DMS 273 treated with DMSO at 0.1 percent for 48 hours (cell line): ENCODE data around the gene MNS1.
"Not testable (repeated sequence)": the region's sequence is repeated elsewhere in the genome, so short reads cannot be mapped to it uniquely, and the experiment has no call there.

ENCODE experiments used
- DNase-seq: peaks from one replicate; lab custom pipeline; 2025; lab: John Stamatoyannopoulos, UW

MNS1 gene

DNA sequence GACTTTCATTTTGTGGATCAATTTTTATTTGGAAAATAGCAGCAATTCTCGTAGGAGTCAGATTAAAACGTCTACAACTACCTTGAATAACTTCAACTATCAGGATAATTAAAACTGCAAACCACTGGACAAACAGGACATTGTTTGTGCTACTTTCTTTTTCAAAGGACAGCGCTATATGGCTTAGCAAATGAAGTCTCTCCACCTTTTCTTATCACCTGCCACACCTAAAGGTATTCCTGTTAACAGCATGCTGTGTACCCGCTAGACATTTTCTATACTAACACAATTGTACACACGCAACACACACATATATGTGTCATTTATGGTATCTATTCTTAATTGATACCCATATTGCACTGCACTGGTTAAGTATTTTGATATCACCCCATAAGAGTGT is 19.2 kb downstream of the MNS1 start:
- DNase-seq, result no peak

DNA sequence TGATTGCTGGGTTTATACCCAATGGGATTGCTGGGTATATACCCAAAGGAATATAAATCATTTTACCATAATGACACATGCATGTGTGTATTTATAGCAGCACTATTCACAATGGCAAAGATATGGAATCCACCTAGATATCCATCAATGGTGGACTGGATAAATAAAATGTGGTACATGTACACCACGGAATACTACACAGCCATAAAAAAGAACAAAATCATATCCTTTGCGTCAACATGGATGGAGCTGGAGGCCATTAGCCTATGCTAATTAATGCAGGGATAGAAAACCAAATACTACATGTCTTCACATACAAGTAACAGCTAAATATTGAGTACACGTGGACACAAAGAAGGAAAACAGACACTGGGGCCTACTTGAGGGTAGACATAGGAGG is 22.6 kb downstream of the MNS1 start:
- no peak for DNase-seq

DNA sequence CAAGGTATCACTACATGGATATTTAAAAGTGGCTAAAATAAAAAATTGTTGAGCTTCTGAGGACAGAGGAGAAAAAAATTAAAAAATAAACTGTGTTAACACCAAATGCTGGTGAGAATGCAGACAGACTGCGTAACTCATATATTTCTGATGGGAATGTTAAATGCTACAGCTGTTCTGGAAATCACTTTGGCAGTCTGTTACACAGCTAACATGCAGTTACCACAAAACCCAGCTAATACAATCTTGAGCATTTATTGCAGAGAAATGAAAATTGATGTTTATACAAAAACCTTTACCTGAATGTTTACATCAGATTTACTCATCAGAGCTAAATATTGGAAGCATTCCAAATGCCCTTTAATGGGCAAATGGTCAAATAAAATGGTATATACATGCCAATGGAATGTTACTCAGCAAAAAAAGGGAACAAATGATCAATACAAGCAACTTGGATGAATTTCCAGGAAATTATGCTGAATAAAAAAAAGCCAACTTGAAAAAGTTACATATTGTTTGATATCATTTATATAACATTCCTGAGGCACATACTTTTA is 24.6 kb downstream of the MNS1 start:
- DNase-seq, result no peak

DNA sequence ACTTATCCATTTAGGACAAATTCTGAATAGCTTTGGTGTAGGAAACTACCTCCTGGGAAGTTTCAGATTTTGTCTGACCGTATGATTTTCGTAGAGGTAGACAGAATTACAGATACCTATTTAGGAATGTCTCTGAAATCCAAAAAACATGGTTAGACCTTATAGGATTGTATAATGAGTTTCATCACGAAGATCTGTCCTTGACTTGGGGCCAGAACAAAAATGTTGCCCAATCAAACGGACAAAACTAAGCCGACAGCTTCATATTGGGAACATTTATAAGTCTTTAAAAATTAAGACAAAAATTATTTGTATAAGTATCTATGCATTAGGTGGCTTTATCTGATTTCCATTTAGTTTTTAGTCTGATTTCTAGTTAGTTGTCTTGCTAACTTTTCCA is 32.6 kb downstream of the MNS1 start:
- DNase-seq, result no peak

DNA sequence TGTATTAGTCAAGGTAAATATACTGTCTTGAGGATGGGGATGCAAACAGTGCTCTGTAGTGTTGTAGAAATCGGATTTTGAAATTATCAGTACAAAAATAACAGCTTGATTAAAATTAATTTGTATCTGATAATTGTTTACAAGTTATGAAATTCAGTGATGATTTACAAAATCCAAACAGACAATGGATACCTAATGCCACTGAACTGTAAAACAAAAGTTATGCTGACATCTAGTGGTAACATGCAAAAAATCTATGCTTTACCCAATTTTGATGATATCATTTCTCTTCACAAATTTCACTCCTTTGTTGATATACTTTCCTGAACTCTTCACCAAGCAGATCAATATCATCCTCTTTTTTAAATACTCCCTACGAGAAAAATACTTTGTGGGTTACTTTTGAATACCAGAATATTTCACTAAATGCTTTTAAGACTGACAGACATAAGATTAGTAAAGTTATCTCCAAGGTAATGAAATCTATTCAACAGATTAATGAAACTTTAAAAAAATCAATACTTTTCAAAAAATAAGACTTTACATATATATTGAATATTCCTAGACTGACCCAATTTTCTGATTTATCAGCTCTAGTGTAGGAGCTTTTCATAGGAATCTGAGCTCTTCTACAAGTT is 36.0 kb downstream of the MNS1 start:
- DNase-seq, result no peak

DNA sequence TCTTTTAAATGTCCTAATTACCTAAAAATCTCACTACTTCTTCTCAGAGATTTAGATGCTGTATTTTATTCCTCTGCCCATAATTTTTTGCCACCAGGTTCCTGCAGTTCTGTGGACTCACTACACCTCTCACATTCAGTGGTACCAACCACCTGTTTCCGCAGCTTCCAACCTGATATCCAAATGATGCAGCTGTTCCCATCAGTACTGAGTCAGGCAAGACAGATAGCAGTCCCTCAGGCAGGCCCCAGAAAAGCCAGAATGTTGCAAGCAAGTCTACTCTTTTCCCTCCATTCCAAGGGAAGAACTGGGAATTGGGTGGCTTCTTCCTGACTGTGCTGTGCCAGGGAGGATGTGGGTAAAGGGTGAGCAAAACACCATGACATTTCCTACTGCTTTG is 39.0 kb downstream of the MNS1 start:
- no peak for DNase-seq

DNA sequence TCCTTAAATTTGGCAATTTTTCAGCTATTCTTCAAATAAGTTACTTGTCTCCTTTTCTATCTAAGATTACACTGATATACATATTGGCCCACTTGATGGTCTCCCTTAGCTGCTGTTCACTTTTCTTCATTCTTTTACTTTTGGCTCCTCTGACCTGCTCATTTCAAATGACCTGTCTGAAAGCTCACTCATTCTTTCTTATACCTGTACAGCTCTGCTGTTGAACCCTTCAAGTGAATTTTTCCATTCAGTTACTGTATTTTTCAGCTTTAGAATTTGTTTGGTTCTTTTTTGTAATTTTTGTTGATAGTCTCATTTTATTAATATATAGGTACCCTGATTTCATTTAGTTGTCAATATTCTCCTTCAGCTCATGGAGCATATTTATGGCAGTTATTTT is 39.7 kb downstream of the MNS1 start:
- DNase-seq, result no peak

DNA sequence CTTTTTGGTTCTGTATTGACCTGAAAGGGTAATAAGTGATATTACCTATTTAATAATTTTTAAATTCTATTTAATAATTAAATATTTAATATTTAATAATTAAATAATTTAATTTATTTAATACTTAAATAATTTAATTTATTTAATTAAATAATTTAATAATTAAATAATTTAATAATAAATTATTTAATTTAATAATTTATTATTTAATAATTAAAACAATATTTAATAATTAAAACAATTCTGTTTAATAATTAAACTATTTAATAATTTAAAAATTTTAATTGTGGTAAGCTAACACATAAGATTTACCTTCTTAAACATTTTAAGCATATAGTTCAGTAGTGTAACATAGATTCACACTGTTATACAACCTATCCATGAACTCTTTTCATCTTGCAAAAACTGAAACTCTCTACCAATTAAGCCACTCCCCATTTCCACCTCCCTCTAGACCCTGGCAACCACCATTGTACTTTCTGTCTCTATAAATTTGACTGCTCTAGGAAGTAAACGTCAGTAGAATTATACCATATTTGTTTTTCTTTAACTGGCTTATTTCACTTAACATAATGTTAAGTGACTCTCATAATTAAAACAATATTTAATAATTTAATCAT is 51.7 kb downstream of the MNS1 start:
- not testable (repeated sequence) for DNase-seq

DNA sequence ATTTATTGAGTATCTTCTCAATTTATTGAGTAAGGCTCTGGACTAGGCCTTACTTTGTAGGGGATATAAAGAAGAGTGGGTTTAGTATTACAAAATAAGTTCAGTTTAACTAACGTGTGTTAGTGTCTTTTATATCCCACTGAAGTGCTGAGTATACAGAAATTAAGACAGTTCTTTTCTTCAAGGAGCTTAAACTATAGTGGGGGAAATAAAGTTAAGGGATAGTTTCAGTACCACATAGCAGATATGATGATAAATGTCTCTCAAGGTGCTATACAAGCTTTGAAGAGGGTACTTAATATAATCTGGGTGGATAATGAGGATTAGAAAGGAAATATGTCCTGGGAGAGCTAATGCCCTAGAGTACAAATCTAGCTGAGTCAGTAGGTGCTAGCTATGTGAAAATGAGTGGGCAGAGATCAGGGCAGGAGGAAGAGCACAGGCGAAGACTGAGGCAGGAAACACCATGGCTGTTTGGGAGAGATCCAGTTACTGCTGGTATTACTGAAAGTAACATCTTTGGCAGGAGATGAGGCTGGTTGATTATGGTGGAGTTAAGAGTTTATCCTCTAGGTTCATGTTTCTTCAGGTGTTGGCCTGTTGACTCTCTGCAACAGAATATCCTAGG is 53.7 kb downstream of the MNS1 start:
- peak; percentile 2 for DNase-seq

DNA sequence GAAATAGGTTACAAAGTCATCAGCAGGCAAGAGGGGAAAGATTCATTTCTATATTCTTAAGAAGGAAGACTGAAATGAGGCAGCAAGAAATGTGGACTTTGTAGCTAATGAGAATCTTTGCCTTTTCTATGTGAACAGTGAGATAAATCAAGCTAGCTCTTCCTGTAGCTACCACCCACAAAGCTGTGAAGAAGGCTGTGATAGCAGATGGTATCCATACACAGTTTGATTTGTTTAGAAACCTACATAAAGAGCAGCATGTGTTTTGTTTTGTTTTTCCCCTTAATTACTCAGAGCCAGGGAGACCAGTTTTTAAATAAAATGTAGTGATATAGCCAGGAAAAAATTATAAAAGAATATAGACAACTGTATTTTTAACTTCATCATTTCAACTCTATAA is 54.2 kb downstream of the MNS1 start:
- DNase-seq, result peak; percentile 21

DNA sequence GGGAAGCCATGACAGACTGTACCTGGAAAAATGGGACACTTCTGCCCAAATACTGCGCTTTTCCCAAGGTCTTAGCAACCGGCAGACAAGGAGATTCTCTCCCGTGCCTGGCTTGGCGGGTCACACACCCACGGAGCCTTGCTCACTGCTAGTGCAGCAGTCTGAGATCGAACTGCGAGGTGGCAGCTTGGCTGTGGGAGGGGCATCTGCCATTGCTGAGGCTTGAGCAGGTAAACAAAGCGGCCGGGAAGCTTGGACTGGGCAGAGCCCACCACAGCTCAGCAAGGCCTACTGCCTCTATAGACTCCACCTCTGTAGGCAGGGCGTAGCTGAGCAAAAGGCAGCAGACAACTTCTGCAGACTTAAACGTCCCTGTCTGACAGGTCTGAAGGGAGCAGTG is 65.7 kb downstream of the MNS1 start:
- not testable (repeated sequence) for DNase-seq

DNA sequence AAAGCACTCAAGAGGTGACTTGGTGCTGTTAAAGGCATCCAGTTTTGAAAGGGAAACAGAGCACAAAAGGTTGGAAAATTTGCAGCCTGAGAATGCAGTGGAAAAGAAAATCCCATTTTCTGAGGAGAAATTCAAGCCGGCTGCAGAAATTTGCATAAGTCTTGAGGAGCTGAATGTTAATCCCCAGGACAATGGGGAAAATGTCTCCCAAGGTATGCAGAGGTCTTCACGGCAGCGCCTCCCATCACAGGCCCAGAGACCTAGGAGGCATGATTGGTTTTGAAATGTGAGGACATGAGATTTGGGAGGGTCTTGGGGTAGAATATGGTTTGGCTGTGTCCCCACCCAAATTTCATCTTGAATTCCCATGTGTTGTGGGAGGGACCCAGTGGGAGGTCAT is 67.6 kb downstream of the MNS1 start:
- not testable (repeated sequence) for DNase-seq

DNA sequence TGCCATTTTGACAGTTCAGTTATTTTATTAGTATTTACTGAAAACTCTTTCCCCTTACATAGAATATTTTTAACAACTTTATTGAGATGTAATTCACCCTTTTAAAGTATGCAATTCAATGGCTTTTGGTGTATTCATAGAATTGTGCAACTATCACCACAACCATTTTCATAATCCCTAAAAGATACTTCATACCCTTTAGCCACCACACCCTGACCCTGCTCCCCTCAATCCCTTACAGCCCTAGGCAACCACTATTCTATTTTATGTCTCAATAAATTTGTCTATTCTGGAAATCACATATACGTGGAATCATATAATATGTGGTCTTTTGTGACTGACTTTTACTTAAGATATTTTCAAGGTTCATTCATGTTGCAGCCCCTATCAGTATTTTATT is 70.0 kb downstream of the MNS1 start:
- no peak for DNase-seq

DNA sequence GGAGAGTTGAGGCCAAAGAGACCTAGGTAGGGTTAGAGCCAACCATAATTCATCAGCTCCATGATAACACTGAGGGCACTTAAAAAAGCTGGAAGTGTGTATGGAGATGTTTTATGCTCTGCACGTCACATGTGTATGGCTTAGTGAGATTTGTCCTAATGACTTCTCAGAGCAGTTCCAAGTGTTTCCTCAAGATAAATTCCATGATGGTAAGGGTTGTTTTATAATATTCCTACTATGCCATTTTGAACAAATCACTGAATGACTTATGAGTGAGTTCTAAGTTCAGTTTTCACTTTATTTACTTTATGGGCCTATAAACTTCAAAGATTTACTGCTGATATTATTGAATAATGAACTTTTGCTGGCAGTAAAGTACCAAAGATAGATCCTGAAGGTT is 71.7 kb downstream of the MNS1 start:
- no peak for DNase-seq

DNA sequence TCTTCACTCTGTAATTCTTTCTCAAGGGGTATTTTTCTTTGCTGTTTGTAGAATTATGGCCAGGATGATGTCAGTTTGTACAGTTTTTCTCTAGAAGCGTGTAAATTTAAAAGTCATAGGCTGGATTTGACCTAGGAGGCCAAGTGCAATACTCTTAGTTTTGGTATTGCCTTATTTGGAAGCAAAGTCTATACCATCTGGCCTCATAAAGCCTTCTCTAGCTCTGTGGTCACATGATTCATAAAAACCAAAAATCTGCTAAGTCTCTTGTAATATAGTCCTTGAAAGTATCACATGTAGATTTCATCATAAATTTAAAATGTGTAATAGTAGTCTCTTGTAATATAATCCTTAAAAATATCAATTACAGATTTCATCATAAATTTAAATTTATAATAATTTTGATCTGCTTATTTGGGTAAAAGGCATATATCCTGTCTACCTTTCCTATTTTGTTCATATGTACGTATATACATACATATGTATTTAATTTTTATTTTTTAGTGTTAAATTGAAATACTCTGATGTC is 74.1 kb downstream of the MNS1 start:
- no peak for DNase-seq

DNA sequence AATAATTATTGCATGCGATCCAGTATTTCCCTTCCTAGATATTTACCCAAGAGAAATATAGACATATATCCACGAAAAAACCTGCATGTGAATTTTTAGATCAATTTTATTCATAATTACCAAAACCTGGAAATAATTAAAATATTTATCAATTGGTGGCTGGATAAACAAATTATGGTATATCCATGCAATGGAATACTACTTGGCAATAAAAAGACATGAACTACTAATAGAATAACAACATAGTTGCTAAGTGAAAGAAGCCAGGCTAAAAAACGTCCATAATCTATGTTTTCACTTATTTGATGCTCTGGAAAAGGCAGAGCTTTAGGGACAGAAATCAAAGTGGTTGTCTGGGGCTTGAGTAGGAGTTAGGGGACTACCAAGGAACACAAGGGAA is 79.0 kb downstream of the MNS1 start:
- no peak for DNase-seq

DNA sequence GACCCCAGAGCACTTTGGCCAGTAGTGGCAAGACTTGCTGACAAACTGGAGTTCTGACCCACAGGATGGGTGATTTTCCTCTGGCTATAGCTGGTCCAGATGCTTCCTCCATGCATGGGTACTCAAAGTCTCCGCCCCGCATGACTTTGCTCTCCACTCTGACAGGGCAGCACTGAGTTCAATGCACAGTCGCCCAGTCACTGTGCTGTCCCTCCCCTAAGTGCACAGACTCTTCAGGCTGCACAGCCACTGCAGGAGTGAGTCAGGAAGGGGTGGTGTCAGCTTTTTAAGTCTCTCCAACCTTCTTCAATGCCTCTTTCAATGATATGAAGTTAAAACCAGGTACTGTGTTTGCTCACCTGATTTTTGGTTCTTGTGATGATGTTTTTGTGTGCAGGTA is 81.9 kb downstream of the MNS1 start:
- no peak for DNase-seq
